GM12875 (cell line): ENCODE results near the gene ALG3.
"Not testable (repeated sequence)": the region's sequence is repeated elsewhere in the genome, so short reads cannot be mapped to it uniquely, and the experiment has no call there.

ENCODE experiments used
- H3K4me3 ChIP-seq: one replicate; pipeline ENCODE4 v1.5.1; 2011; ENCODE audit warnings: low read depth, low read length, control low read depth
- CTCF ChIP-seq: IDR thresholded peaks from 2 replicates; pipeline ENCODE4 v1.5.1; 2011; ENCODE audit warnings: low read depth, mild to moderate bottlenecking, control low read depth, inconsistent platforms, low read length, moderate library complexity, borderline replicate concordance; ENCODE audit not compliant: insufficient read depth

ALG3 gene

GRCh38 chr3:184272269-184272668 is 23.5 kb upstream of the ALG3 start:
- TF ChIP-seq CTCF = no peak
- no peak overlapping the region for H3K4me3 ChIP-seq

DNA sequence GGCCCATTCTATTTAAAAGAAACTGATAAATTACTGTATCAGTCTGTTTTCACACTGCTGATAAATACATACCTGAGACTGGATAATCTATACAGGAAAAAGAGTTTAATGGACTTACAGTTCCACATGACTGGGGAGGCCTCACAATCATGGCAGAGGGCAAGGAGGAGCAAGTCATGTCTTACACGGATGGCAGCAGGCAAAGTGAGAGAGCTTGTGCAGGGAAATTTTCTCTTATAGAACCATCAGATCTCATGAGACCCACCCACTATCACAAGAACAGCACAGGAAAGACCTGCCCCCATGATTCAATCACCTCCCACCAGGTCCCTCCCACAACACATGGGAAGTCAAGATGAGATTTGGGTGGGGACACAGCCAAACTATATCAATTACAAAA is 18.5 kb upstream of the ALG3 start:
- not testable (repeated sequence) for H3K4me3 ChIP-seq

DNA sequence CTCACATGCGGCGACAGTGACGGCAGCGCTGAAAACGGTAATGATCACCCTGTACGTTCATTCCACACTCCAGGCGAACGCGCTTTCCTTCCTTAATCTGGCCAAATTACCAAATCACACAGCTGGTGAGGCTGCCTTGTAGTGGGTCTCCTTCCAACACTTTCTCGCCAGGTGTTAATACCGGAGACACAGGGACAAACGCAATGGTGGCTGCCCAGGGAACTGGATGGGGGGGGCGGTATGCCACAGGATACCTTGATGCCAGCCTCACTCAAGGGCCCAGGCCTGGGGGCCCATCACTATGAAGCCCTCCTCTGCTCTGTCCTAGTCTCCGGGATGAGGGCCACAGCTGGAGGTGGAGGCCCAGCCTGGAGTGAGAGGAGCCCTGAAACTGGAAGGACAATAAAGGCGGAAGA is 14.0 kb upstream of the ALG3 start:
- no peak for TF ChIP-seq CTCF
- no peak overlapping the region for H3K4me3 ChIP-seq

DNA sequence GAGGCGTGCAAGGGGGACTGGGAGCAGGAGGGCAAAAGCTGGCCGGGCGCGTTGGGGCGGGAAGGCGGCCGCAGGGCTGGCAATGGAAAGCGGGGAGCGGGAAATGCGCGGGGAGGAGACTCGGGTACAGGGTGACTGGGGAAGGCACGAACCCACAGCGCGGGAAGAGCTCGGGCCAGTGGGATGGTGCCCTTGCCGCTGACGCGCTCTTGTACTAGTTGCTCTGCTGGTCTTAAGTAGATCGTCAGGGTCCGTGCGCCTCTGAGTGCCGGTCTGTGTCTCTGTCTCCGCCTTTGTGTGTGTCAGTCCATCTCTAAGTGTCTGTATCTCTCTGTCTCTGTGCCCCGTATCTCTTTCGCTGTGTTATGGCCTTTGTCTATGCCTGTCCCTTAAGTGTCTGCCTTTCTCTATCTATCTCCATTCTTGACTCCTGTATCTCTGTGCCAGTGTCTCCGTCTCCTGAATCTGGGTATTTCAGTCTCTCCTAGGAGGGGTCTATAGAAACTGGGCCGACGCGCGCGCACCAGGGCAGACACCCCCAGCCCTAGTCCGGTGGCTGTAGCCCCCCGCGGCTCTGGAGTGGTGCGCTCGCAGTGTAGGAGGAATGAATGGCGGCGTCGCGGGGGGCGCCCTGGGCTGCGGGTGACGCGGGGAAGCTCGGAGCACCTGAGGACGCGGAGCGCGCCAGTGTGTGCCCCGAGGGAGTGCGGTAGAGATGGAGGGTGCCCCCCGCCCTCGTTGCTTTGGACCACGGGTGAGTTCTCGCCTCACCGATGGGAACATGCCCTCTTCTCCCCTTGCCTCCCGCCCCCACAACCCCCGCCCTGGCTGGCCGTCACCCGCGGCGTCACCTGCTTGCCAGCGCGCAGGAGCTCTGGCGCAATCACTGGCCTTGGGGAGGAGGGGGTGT is 13.3 kb upstream of the ALG3 start:
- TF ChIP-seq CTCF = no peak
- H3K4me3 ChIP-seq = peak overlapping the region; percentile 52

DNA sequence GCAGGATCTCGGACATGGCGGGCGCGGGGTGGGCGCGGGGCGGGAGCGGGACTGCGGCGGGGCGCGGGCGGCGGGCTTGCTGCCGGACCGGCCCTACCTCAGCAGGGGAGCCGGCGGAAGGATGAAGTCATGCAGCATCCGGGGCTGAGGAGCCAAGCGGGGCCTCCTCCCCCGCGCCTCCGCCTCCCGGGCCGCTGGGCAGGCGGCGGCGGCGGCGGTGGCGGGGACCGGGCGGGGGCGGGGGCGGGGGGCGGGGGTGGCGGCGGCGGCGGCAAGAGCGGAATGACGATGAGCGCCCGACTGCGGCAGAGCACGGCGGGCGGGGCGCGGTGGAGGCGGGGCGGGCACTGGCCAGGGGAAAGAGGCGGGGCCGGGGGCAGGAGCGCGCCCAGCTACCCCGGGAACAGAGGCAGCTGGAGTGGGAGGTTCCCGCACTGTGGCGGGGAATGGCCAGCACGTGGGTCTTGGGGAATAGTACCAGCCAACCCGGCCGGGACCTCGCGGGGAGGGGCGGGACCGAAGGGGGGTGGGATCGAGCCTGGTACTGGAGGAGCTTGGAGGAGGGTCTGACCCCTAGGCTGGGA is 12.6 kb upstream of the ALG3 start, which contains the start of gene CAMK2N2:
TSS of gene CAMK2N2 (minus strand) at position 284 of the 584 bp plus-strand sequence. CDS start at position 16, 268 bp downstream.
- H3K4me3 ChIP-seq = peak within 1 kb of the TSS; percentile 52
- TF ChIP-seq CTCF = no peak

DNA sequence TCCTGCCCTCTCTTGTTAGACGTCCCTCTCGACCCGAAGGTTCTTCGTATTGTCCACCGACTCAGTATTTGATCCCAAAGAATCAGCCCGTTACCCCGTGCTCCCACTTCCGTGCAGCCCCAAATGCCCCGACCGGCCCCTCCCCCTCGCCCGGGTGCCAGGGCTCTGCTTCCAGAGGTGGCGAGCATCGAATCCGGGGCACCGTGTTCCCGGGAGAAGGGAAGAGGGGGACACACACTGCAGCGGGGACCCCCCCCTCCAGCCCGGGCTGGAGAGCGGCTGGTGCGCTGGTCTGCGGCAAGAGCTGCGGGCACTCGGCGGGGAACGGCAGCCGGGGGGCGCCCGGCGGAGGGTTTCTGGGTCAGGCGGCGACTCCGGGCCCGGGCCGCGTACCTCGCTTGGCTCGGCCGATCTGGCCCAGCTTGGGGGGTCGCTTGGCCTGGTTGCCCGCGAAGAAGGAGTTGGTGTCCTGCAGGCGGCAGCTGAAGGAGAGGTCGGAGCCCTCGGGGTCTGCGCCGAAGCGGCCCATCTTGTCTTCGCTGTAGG is 12.0 kb upstream of the ALG3 start:
- peak overlapping the region; percentile 52 for H3K4me3 ChIP-seq
- TF ChIP-seq CTCF = no peak

- H3K4me3 ChIP-seq = no peak overlapping the region
- TF ChIP-seq CTCF = no peak
These were observed 11.3 kb upstream of the ALG3 start for GRCh38 chr3:184259878-184260723.
